Thyroid gland (tissue), 4 donors: ENCODE data around the gene CXCL12.

Source experiments
- CTCF ChIP-seq, 6 experiments: fragments of 200-600 bp in 3 of 6; fragments of 450-650 bp in 3 of 6; sonication (generic) in 3 of 6; IDR thresholded peaks; one replicate each; pipeline ENCODE4 v1.5.1; 2016 to 2019; ENCODE audit warnings: antibody characterized with exemption in 6 of 6, mild to moderate bottlenecking in 2 of 6, inconsistent platforms in 1 of 6, moderate library complexity in 1 of 6
- POLR2A ChIP-seq, 2 donors: fragments of 450-650 bp; IDR thresholded peaks; one replicate each; pipeline ENCODE4 v1.6.1; 2017; ENCODE audit warnings: antibody characterized with exemption in 2 of 2, mild to moderate bottlenecking in 2 of 2, moderate library complexity in 1 of 2

- TF ChIP-seq CTCF (IDR thresholded peaks at IDR 0.05) (no peak), POLR2A (IDR thresholded peaks at IDR 0.05) (no peak)
Measured at GRCh38 chr10:44392420-44392819, 7.5 kb upstream of the CXCL12 start.
